Measurements from ENCODE around the gene SLC24A3.

The SLC24A3 gene

GRCh38 chr20:19560881-19561480 is 348.5 kb downstream of the SLC24A3 start:
- DNase-seq = no peak

DNA sequence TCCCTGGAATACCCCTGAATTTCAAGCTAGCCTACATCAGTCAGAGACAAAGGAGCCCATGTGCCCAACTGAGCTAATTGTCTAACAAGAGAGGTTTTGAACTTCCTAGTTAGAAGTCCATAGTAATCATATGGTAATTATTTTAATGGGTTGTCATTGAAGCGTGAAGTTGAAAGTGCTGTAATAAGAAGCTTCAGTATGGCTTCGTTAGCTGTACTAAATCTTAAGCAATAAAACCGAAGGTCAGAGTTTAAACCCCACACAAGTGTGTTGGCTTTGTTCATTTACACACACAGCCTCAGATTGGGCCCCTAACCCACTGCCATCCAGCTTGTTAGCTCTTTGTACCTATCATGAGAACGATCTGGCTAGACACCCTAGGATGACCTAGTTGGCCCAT is 350.0 kb downstream of the SLC24A3 start:
- DNase-seq = no peak

GRCh38 chr20:19564261-19564660 is 351.8 kb downstream of the SLC24A3 start:
- DNase-seq = no peak

GRCh38 chr20:19565736-19566135 is 353.3 kb downstream of the SLC24A3 start:
- no peak for DNase-seq

- no peak for DNase-seq
These were observed 353.9 kb downstream of the SLC24A3 start for GRCh38 chr20:19566226-19566945.

GRCh38 chr20:19568128-19568527 is 355.7 kb downstream of the SLC24A3 start:
- no peak for DNase-seq

DNA sequence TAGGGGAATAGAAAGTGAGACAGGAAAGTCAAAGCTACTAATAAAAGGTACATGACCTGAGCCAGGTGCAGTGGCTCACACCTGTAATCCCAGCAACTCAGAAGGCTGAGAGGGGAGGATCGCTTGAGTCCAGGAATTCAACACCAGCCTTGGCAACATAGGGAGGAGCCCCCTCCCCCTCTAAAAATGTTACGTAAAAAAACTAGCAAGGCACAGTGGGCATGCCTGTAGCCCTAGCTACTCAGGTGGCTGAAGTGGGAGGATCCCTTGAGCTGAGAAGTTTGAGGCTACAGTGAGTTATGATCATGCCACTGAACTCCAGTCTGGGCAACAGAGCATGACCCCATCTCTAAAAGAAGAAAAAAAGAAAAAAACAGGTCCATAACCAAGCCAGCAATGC is 359.6 kb downstream of the SLC24A3 start:
- no peak for DNase-seq

DNA sequence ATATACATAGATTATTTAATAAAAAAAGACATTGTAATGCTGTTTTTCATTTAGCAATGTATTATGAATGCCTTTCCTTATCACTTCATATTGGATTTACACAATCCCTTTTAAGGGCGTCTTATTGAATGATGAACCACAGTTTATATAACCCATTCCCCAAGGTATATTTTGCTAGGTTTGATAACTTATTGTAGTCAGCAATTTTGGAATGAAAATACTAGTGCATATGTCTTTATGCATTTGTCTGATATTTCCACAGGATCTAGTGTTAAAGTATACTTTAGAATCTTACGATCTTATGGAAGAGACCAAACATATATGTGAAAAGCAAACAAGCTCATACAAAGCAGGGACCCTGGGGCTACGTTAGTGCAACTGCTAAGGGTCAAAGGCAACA is 365.2 kb downstream of the SLC24A3 start:
- no peak for DNase-seq

DNA sequence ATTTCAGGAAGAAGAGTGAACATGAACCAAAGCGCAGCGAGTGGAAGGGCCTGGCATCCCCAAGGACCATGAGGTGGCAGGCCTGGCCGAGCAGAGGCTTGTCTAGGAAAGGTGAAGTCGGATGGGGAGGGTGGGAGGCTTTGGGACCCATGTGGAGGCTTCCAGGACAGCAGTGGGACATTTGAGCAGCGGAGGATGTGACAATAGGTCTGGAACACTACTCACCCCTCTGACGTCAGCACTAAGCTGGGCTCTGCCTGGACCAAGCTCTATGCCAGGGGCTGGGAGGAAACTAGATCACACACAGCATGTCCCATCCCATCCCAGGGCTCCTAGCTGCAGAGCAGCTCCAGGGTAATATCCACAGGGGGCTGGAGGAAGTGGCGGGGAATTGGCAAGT is 370.3 kb downstream of the SLC24A3 start:
- DNase-seq = no peak

DNA sequence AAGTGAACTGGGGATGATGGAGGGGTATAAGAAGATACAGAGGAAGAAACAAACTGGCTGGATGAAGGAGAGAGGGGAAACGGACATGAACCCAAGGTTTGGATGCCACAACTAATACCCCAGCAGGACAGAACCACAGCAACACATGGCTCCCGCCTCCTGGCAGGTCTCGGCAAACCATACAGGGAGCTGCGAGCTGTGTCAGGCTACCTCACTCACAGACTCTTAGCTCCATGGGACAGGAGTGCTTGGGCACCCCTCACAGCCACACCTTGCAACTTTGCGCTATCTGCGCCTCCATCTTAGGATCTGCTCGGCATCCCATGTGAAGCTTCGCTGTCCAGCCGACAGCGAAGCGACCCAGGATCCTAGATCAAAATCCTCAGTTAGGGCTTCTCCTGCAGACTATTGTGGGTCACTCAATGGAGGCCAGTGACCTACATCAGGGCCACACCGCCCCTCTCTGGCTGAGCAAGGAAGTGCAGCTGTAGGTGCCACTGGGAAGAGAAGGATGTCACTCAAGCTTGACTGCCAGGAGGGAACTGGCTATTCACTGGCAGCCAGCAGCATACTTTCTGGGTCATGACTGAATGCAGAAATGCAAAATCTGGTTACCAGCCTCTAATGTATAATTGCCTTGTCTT is 371.2 kb downstream of the SLC24A3 start:
- DNase-seq = no peak

- DNase-seq = no peak
These were observed 375.8 kb downstream of the SLC24A3 start for GRCh38 chr20:19588241-19588640.

- no peak for DNase-seq
These were observed 376.3 kb downstream of the SLC24A3 start for GRCh38 chr20:19588732-19589131.

DNA sequence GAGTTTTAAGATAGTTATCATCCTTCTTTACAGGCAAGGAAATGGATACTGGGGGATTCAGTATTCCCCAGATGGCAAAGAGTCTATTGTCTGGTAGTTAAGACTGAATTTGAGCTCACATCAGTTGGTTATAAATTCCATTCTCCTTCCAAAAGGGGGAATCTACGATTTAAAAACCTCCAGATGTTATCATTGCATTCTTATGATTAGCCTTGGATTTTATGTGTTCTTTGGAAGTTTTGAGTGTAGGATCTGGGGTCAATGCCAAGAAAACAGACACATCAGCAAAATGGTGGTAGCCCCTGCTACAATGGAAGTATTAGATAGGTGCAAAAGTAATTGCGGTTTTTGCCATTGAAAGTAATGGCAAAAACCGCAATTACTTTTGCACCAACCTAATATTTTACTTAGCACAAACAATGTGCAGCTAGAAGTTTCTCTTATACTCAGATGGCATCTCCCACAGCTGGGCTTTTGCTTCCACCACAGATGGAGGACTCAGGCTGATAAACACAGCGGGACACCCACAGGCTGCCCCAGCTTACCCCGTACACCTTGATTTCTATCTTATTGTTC is 377.4 kb downstream of the SLC24A3 start:
- no peak for DNase-seq

DNA sequence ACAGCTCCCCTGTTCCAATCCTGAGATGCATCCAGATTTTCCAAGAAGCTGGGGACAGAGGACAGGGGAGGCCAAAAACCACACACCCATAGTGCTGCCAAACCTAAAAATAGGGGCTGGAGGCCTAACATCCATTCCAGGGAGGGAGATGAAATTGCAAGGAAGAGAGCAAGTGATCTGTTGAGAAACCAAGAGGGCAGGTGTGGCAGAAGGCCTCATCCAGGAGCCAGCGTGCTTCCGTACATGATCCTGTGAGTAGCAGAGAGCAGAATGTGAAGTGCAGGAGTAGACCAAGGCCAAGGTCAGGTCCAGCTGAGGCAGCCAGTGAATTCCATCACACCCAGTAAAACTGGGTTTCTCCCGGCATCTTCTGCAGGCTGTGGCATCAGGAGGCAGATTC is 377.9 kb downstream of the SLC24A3 start:
- no peak for DNase-seq

- no peak for DNase-seq
These were observed 381.3 kb downstream of the SLC24A3 start for GRCh38 chr20:19593762-19594161.

DNA sequence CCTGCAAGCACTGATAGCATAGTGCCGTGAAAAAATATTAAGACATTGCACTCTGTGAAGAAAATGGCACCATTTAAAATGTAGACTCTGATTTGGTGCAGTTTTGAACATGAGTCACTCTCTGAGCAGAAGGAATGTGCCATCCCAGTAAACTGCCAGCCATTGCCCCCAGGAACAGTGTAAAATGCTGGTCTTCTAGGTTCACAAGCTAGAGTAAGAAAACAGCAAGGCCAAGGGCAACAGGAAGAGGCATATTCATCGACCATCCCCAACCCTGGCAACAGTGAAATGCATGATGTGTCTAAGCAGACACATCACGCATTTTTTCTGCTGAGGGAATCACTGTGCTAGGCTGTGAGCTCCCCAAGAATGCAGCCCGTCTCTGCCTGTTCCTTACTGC is 382.5 kb downstream of the SLC24A3 start:
- DNase-seq = no peak

GRCh38 chr20:19598117-19598850 is 385.8 kb downstream of the SLC24A3 start:
- no peak for DNase-seq

- no peak for DNase-seq
These were observed 386.8 kb downstream of the SLC24A3 start for GRCh38 chr20:19599200-19599599.

GRCh38 chr20:19600042-19600441 is 387.6 kb downstream of the SLC24A3 start:
- no peak for DNase-seq

GRCh38 chr20:19601126-19601810 is 388.8 kb downstream of the SLC24A3 start:
- DNase-seq = no peak

GRCh38 chr20:19602675-19603375 is 390.4 kb downstream of the SLC24A3 start:
- DNase-seq = no peak

DNA sequence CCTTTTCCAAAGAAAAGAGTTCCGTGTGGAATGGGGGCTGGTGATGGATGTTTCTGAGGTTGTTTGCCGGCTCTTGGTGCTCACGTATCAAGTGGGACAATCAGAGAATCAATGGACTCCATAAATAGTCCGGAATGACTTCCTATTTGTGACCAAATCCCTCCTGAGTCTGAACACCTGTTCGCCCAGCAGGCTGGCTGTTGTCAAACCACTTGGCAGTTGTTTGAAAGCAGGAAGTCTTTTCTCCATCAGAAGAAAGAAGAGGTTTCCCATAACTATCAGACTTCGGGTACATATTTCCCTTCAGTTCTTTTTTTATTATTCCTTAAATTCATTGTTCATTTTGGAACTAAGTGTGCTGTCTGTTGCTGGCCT is 390.9 kb downstream of the SLC24A3 start:
- no peak for DNase-seq
